ENCODE data around the gene PTP4A1.

Gene PTP4A1

GRCh38 chr6:63609231-63609630 is 37.0 kb downstream of the PTP4A1 start:
- Histone ChIP-seq H3K4me2 (peak overlapping the region in 2 of 11 experiments; percentile 44 to 51; a peak in 2 of 22 replicates), H3K27ac (no peak overlapping the region), H3K4me1 (peaks cover 0 to 11% (median 3%) of the 10 kb centered on the region in 10 experiments; a peak in 9 of 20 replicates), H3K9ac (no peak overlapping the region), H3K9me3 (replicated peaks in 1 of 11) (0 out of 22 replicates have a peak, but pooled peaks cover 0 to 6% (median 0%) of the 10 kb centered on the region in 11 experiments), H3K4me3 (no peak overlapping the region), H3K36me3 (no peaks in the 10 kb centered on the region), H4K20me1 (no peaks in the 10 kb centered on the region), H3K27me3 (peaks cover 0 to 4% (median 0%) of the 10 kb centered on the region in 11 experiments; a peak in 1 of 22 replicates)
- TF ChIP-seq Cebpa-rat (IDR thresholded peaks at IDR 0.05), result no peak

- H3K27me3 ChIP-seq, result peaks cover 0 to 4% (median 0%) of the 10 kb centered on the region in 11 experiments; a peak in 1 of 22 replicates
- H3K9me3 ChIP-seq (replicated peaks in 1 of 11), result 0 out of 22 replicates have a peak, but pooled peaks cover 0 to 6% (median 0%) of the 10 kb centered on the region in 11 experiments
- H4K20me1 ChIP-seq, result no peaks in the 10 kb centered on the region
- peaks cover 0 to 11% (median 3%) of the 10 kb centered on the region in 10 experiments; a peak in 9 of 20 replicates for H3K4me1 ChIP-seq
- no peak overlapping the region for H3K9ac ChIP-seq
- no peak overlapping the region for H3K4me2 ChIP-seq
- H3K27ac ChIP-seq, result no peak overlapping the region
- no peak overlapping the region for H3K4me3 ChIP-seq
- no peaks in the 10 kb centered on the region for H3K36me3 ChIP-seq
- no peak for TF ChIP-seq Cebpa-rat (IDR thresholded peaks at IDR 0.05)
These were observed 38.7 kb downstream of the PTP4A1 start for GRCh38 chr6:63610944-63611343.

- no peak overlapping the region for H3K9ac ChIP-seq
- H3K27ac ChIP-seq, result no peak overlapping the region
- peaks cover 0 to 11% (median 3%) of the 10 kb centered on the region in 10 experiments; a peak in 9 of 20 replicates for H3K4me1 ChIP-seq
- H3K9me3 ChIP-seq (replicated peaks in 1 of 11), result 0 out of 22 replicates have a peak, but pooled peaks cover 0 to 6% (median 0%) of the 10 kb centered on the region in 11 experiments
- TF ChIP-seq Cebpa-rat (IDR thresholded peaks at IDR 0.05), result no peak
- no peaks in the 10 kb centered on the region for H3K36me3 ChIP-seq
- peaks cover 0 to 4% (median 0%) of the 10 kb centered on the region in 11 experiments; a peak in 1 of 22 replicates for H3K27me3 ChIP-seq
- no peaks in the 10 kb centered on the region for H4K20me1 ChIP-seq
- H3K4me2 ChIP-seq, result no peak overlapping the region
- no peak overlapping the region for H3K4me3 ChIP-seq
These were observed 39.3 kb downstream of the PTP4A1 start for GRCh38 chr6:63611560-63611959.

- H3K27me3 ChIP-seq, result no peaks in the 10 kb centered on the region
- no peak for TF ChIP-seq Cebpa-rat (IDR thresholded peaks at IDR 0.05)
- no peak overlapping the region for H3K4me2 ChIP-seq
- no peak overlapping the region for H3K4me3 ChIP-seq
- no peaks in the 10 kb centered on the region for H4K20me1 ChIP-seq
- H3K27ac ChIP-seq, result no peak overlapping the region
- no peaks in the 10 kb centered on the region for H3K9me3 ChIP-seq (replicated peaks in 1 of 11)
- H3K36me3 ChIP-seq, result no peaks in the 10 kb centered on the region
- H3K9ac ChIP-seq, result no peak overlapping the region
- H3K4me1 ChIP-seq, result peaks cover 0 to 10% (median 0%) of the 10 kb centered on the region in 10 experiments; a peak in 5 of 20 replicates
These were observed 43.3 kb downstream of the PTP4A1 start for GRCh38 chr6:63615590-63615989.

All from BLaER1 treated with 17β-estradiol and CSF1 and Interleukin-3, amounts not matched to agents 10 nM and 100 nM (cell line).